ENCODE results near the gene SENP8. TPM values are rescaled to one million over a fixed set of nuclear protein-coding genes. Genes with fewer than 3 reads are reported as not detected.

The SENP8 gene
- total and polyA plus RNA-seq, 2 of the 8 experiments (the other 6 are each of a cell fraction or from before 2014, with no cell fraction given), result 4.1 to 6.0 TPM

DNA sequence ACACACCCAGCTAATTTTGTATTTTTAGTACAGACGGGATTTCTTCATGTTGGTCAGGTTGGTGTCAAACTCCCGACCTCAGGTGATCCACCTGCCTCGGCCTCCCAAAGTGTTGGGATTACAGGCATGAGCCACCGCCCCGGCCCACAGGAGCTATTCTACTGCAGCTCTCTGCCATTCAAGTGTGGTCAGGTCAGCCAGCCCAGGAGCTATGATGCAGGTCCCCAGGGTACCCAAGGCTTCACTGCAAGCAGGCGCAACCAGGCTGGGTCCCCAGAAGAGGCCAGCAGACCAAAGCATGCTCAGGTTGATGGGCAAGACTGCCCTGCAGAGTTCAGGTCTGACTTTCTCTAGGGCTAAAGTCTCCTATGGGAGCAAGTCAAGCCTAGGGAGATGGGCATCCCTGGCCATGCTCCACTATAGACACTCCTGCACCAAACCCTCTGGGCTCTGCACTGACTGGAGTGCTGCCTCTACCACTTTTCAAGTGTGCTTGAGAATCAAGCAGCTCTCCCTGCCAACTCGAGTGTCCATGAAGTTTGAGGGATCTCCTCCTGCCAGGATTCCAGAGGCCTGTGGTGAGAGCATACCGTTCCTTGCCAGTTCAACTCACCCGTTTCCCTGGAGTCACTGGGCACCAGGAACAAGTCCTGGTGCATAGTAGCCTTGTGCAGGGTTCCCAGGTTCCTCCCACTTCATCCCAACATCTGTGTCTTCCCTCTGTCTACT is 31.1 kb upstream of the SENP8 start:
- TF ChIP-seq, protein P1, sequence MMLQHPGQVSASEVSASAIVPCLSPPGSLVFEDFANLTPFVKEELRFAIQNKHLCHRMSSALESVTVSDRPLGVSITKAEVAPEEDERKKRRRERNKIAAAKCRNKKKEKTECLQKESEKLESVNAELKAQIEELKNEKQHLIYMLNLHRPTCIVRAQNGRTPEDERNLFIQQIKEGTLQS (IDR thresholded peaks at IDR 0.05; ENCODE audit: insufficient read depth, low read depth, low read length), result no peak
- TF ChIP-seq POLR2A (IDR thresholded peaks at IDR 0.05; ENCODE audit: control extremely low read depth in 1 of 2, low read depth in 2 of 2, low read length in 2 of 2), result no peak
- TF ChIP-seq CBX5 (IDR thresholded peaks at IDR 0.05; ENCODE audit: low read depth, low read length), result no peak
- TF ChIP-seq, protein P2, sequence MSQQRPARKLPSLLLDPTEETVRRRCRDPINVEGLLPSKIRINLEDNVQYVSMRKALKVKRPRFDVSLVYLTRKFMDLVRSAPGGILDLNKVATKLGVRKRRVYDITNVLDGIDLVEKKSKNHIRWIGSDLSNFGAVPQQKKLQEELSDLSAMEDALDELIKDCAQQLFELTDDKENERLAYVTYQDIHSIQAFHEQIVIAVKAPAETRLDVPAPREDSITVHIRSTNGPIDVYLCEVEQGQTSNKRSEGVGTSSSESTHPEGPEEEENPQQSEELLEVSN (IDR thresholded peaks at IDR 0.05), result no peak
- no peak for TF ChIP-seq POLR2AphosphoS5 (IDR thresholded peaks at IDR 0.05; ENCODE audit: low read depth, low read length)
- H3K9me3 ChIP-seq (ENCODE audit: insufficient read depth in 2 of 2, low read depth in 1 of 2, low read length in 1 of 2), result no peaks in the 10 kb centered on the region
- H2AFZ ChIP-seq (ENCODE audit: low read length), result no peak overlapping the region
- no peak overlapping the region for H2AK5ac ChIP-seq (ENCODE audit: low read depth, low read length)
- WGBS, 2 experiments (ENCODE audit: extremely low coverage in 1 of 2, insufficient coverage in 1 of 2, insufficient read length in 1 of 2, insufficient replicate concordance in 2 of 2, low coverage in 1 of 2, low lambda C conversion rate in 2 of 2, missing lambda C conversion rate in 1 of 2), result 92% methylated on average over 9 of the region's 9 CpGs; no CpG with 5 or more reads in 1 of the 2 experiments
- H2BK5ac ChIP-seq (ENCODE audit: low read depth, low read length), result no peak overlapping the region
- no peaks in the 10 kb centered on the region for H3K79me2 ChIP-seq (ENCODE audit: control insufficient read depth in 1 of 2, insufficient read depth in 2 of 2, low read length in 2 of 2)
- H2BK15ac ChIP-seq (ENCODE audit: low read length), result no peak overlapping the region
- no peak overlapping the region for H2BK20ac ChIP-seq (ENCODE audit: low read length)
- no peak overlapping the region for H3K27ac ChIP-seq (ENCODE audit: low read depth, low read length)
- no peaks in the 10 kb centered on the region for H3K79me1 ChIP-seq (ENCODE audit: low read depth, low read length)
- CTCF ChIA-PET (ENCODE audit: partially characterized antibody), result no interaction called here
- no peak overlapping the region for H3K56ac ChIP-seq (replicated peaks; ENCODE audit: insufficient read length, low read depth, low read length)
- no peak overlapping the region for H3K4me3 ChIP-seq (ENCODE audit: extremely low read depth in 1 of 4, insufficient read depth in 2 of 4, low read depth in 3 of 4, low read length in 4 of 4)
- no peak overlapping the region for H2BK120ac ChIP-seq (replicated peaks; ENCODE audit: low read depth, low read length)
- H3K4ac ChIP-seq (replicated peaks; ENCODE audit: insufficient read length, low read depth, low read length), result no peak overlapping the region
- DNase-seq (ENCODE audit: low read depth in 1 of 2, low spot score in 2 of 2) (no peak), FAIRE-seq (no peak)
- H4K20me1 ChIP-seq (replicated peaks in 1 of 2; ENCODE audit: control insufficient read depth in 1 of 2, insufficient read depth in 2 of 2, low read length in 2 of 2), result no peaks in the 10 kb centered on the region
- H3K14ac ChIP-seq (ENCODE audit: insufficient read length), result no peak overlapping the region
- H4K91ac ChIP-seq (replicated peaks; ENCODE audit: insufficient read length, low read length), result no peak overlapping the region
- H3K4me2 ChIP-seq (ENCODE audit: insufficient read depth in 1 of 2, low read depth in 2 of 2, low read length in 2 of 2), result no peak overlapping the region
- no peak overlapping the region for H3K9ac ChIP-seq (replicated peaks in 1 of 4; ENCODE audit: extremely low read depth in 1 of 4, low read depth in 3 of 4, low read length in 3 of 4)
- H3K23ac ChIP-seq (ENCODE audit: insufficient read length), result no peak overlapping the region
- H3K36me3 ChIP-seq (ENCODE audit: control insufficient read depth in 2 of 4, insufficient read depth in 4 of 4, low read length in 3 of 4), result no peaks in the 10 kb centered on the region
- H3K4me1 ChIP-seq (replicated peaks in 1 of 4; ENCODE audit: control insufficient read depth in 3 of 4, insufficient read depth in 4 of 4, low read length in 3 of 4), result no peaks in the 10 kb centered on the region
- no peak overlapping the region for H3K18ac ChIP-seq (ENCODE audit: extremely low read depth, low read length)
- no peak overlapping the region for H4K8ac ChIP-seq (ENCODE audit: extremely low read depth, insufficient read depth, low read length)
- no peak overlapping the region for H4K5ac ChIP-seq (ENCODE audit: insufficient read length, low read depth, low read length)
- H2BK12ac ChIP-seq (ENCODE audit: low read depth, low read length), result no peak overlapping the region
- no peaks in the 10 kb centered on the region for H3K23me2 ChIP-seq (ENCODE audit: low read depth, low read length)
- H3K27me3 ChIP-seq (replicated peaks in 1 of 4; ENCODE audit: control insufficient read depth in 3 of 4, extremely low read depth in 1 of 4, insufficient read depth in 3 of 4, low read length in 3 of 4), result no peaks in the 10 kb centered on the region
- POLR2A ChIA-PET (ENCODE audit: partially characterized antibody), result no interaction called here
